Smooth muscle cell of bladder (primary cell): ENCODE measurements around the gene KRIT1. TPM values are rescaled to one million over a fixed set of nuclear protein-coding genes. Genes with fewer than 3 reads are reported as not detected.

Source experiments
- total RNA-seq: library from RNA; depleted of rRNA; stranded (reverse); fragments of >200 nt; gene quantifications from 2 replicates; pipeline ENCODE4 v1.2.3, GENCODE V29; 2014

Gene KRIT1
- total RNA-seq = 43.9 and 44.7 TPM in 2 replicates

GRCh38 chr7:92245487-92246359 lies at the start of gene KRIT1, which contains the start of gene ANKIB1:
Gene KRIT1, minus strand, starts transcription at chr7:92245914. Its CDS starts 3,779 bp downstream, at chr7:92242135.
Gene ANKIB1, plus strand, starts transcription at chr7:92245974. Its CDS starts 49,005 bp downstream, at chr7:92294979.

DNA sequence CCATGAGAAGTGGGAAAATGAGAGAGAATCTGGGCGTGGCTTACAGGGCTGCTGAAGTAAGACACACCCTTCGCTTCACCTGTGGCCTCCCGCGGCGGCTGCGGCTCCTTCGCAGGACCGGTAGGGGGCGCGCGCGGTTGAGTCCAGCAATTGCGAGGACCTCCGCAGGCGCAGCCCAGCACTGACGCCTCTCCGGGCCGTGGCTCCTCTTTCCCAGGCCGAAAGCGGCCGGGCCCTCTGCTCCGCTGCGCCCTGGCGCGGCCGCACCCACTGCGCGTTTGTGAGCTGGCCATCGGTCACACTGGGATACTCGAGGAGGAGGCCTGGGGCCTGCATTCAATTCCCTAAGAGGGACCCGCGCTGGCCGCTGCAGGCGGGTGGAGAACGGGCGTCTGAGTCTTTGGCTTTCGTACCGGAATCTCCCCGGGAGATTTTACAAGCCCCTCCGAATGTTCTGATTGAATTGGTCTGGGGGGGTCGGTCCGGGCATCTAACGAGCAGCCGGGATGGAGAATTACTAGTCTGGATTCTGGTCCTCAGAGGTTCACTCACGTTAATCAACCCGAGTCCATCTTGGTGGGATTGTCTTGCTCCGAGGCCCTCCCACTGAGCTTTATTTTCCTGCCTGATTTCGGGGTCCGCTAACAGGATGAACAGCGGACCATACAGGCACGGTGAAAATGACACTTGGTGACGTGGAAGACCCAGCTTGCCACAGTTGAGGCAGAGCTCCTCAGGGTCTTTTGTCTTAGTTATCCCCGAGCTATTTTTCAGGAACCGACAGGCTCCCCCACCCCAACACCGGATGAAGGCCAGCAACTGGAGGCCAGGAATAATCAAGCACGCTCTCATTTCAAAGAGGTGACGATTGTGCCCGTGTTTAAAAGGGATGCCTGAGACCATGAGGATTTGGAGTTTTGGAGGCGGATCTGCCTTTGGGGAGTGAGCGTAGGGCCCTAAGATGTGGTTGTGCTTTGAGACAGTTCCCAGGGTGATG lies 66.5 kb downstream of the KRIT1 start, which contains the start of gene LRRD1:
TSS of gene LRRD1 (minus strand) at position 215 of the 997 bp plus-strand sequence. CDS start 13,940 bp downstream, outside the sequence.

Other genes with a start within 250 kb of the KRIT1 start
- gene CYP51A1, start 111.4 kb downstream of the KRIT1 start, total RNA-seq = 349 and 414 TPM in 2 replicates
- gene LRRD1, start 66.8 kb downstream of the KRIT1 start, total RNA-seq = 0.14 TPM in 1 of 2 replicates, not detected in the other
- gene ANKIB1, start 60 bp upstream of the KRIT1 start, total RNA-seq = 44.7 and 56.4 TPM in 2 replicates
- gene GATAD1, start 201.6 kb upstream of the KRIT1 start, total RNA-seq = 20.3 and 24.5 TPM in 2 replicates
- 0.09 TPM in 1 of 2 replicates, not detected in the other for gene ERVW-1, start 232.0 kb upstream of the KRIT1 start, total RNA-seq